GM18858 (cell line): Measurements from ENCODE around the gene SPG21.

Experiments used
- ATAC-seq: cut with Tn5 transposase; IDR thresholded peaks from one replicate; pipeline ENCODE4 v1.9.1; 2021; ENCODE audit not compliant: unreplicated experiment

Gene SPG21

GRCh38 chr15:64943512-64944225, 46.0 kb downstream of the SPG21 start:
- no peak for ATAC-seq

- no peak for ATAC-seq
Observed at GRCh38 chr15:64942356-64942755, 47.4 kb downstream of the SPG21 start.

GRCh38 chr15:64938192-64938591, 51.5 kb downstream of the SPG21 start:
- ATAC-seq: no peak

GRCh38 chr15:64934023-64934422, 55.7 kb downstream of the SPG21 start:
- no peak for ATAC-seq

GRCh38 chr15:64931381-64931780, 58.3 kb downstream of the SPG21 start:
- ATAC-seq: no peak

GRCh38 chr15:64930778-64931371, 58.8 kb downstream of the SPG21 start:
- no peak for ATAC-seq

- peak; percentile 72 for ATAC-seq
Observed at GRCh38 chr15:64930019-64930652, 59.6 kb downstream of the SPG21 start.

- ATAC-seq: no peak
Observed at GRCh38 chr15:64928626-64929220, 61.0 kb downstream of the SPG21 start.

GRCh38 chr15:64926661-64927060, 63.1 kb downstream of the SPG21 start:
- ATAC-seq: no peak

GRCh38 chr15:64925335-64926330, 64.1 kb downstream of the SPG21 start:
- no peak for ATAC-seq

GRCh38 chr15:64923546-64923945, 66.2 kb downstream of the SPG21 start:
- ATAC-seq: no peak

GRCh38 chr15:64921711-64922110, 68.0 kb downstream of the SPG21 start:
- no peak for ATAC-seq

GRCh38 chr15:64919721-64920120, 70.0 kb downstream of the SPG21 start:
- ATAC-seq: no peak

- no peak for ATAC-seq
Observed at GRCh38 chr15:64917211-64917610, 72.5 kb downstream of the SPG21 start.

GRCh38 chr15:64916365-64916764, 73.3 kb downstream of the SPG21 start:
- ATAC-seq: no peak

GRCh38 chr15:64915518-64916227, 74.0 kb downstream of the SPG21 start:
- ATAC-seq: no peak
